Measurements from ENCODE around the gene COPG2.
A peak's percentile ranks its signal among the peaks of the same experiment; 100 is the strongest.
"Not testable (repeated sequence)": the region's sequence is repeated elsewhere in the genome, so short reads cannot be mapped to it uniquely, and the experiment has no call there.

Gene COPG2

GRCh38 chr7:130701650-130702049 lies 33.1 kb upstream of the COPG2 start:
- H3K4me3 ChIP-seq (ENCODE audit: low read depth, low read length) = no peak overlapping the region

GRCh38 chr7:130700760-130701159 lies 32.2 kb upstream of the COPG2 start:
- TF ChIP-seq, protein P1, sequence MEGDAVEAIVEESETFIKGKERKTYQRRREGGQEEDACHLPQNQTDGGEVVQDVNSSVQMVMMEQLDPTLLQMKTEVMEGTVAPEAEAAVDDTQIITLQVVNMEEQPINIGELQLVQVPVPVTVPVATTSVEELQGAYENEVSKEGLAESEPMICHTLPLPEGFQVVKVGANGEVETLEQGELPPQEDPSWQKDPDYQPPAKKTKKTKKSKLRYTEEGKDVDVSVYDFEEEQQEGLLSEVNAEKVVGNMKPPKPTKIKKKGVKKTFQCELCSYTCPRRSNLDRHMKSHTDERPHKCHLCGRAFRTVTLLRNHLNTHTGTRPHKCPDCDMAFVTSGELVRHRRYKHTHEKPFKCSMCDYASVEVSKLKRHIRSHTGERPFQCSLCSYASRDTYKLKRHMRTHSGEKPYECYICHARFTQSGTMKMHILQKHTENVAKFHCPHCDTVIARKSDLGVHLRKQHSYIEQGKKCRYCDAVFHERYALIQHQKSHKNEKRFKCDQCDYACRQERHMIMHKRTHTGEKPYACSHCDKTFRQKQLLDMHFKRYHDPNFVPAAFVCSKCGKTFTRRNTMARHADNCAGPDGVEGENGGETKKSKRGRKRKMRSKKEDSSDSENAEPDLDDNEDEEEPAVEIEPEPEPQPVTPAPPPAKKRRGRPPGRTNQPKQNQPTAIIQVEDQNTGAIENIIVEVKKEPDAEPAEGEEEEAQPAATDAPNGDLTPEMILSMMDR (IDR thresholded peaks at IDR 0.05; ENCODE audit: low read depth, low read length) = no peak
- no peak overlapping the region for H3K4me3 ChIP-seq (ENCODE audit: low read depth, low read length)
- H3K27me3 ChIP-seq (ENCODE audit: insufficient read depth, low read depth, severe bottlenecking) = no peaks in the 10 kb centered on the region
- no peak for DNase-seq
- H3K27ac ChIP-seq = no peak overlapping the region
- H3K9me3 ChIP-seq (ENCODE audit: severe bottlenecking) = no peaks in the 10 kb centered on the region
- H3K36me3 ChIP-seq = no peaks in the 10 kb centered on the region

More at GRCh38 chr7:130701650-130702049, 33.1 kb upstream of the COPG2 start:
- no peaks in the 10 kb centered on the region for H3K9me3 ChIP-seq (ENCODE audit: severe bottlenecking)
- H3K36me3 ChIP-seq = no peaks in the 10 kb centered on the region
- no peaks in the 10 kb centered on the region for H3K27me3 ChIP-seq (ENCODE audit: insufficient read depth, low read depth, severe bottlenecking)
- TF ChIP-seq, protein P1 (IDR thresholded peaks at IDR 0.05; ENCODE audit: low read depth, low read length) = no peak
- H3K27ac ChIP-seq = no peak overlapping the region
- DNase-seq = no peak

DNA sequence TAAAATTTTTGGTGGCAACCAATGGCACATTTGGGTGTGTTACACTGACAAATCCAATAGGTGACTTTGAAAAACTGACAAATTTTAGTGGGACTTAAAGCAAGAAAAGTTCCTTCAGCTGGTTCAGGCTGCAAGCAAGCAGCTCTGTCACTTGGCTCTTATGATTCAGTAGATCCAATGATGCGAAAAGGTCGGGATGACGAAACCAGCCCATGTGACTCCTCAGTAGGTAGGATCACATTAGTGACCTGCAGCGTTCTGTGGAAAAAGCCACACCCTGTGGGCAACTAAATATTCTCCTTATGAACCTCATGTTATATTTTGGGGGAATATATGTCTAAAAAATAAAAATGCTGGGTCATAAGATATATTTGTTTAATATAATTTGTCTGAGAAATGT lies 31.1 kb upstream of the COPG2 start:
- TF ChIP-seq, protein P1 (IDR thresholded peaks at IDR 0.05; ENCODE audit: low read depth, low read length) = no peak
- H3K4me3 ChIP-seq (ENCODE audit: low read depth, low read length) = no peak overlapping the region

GRCh38 chr7:130697820-130698219 lies 29.3 kb upstream of the COPG2 start:
- Histone ChIP-seq H3K9me3 (ENCODE audit: severe bottlenecking) (no peaks in the 10 kb centered on the region), H3K27ac (no peak overlapping the region), H3K4me3 (ENCODE audit: low read depth, low read length) (no peak overlapping the region), H3K27me3 (ENCODE audit: insufficient read depth, low read depth, severe bottlenecking) (no peaks in the 10 kb centered on the region), H3K36me3 (no peaks in the 10 kb centered on the region)
- no peak for DNase-seq
- TF ChIP-seq, protein P1 (IDR thresholded peaks at IDR 0.05; ENCODE audit: low read depth, low read length) = no peak

More for the DNA sequence above, 31.1 kb upstream of the COPG2 start:
- Histone ChIP-seq H3K36me3 (no peaks in the 10 kb centered on the region), H3K9me3 (ENCODE audit: severe bottlenecking) (no peaks in the 10 kb centered on the region), H3K27ac (no peak overlapping the region), H3K27me3 (ENCODE audit: insufficient read depth, low read depth, severe bottlenecking) (no peaks in the 10 kb centered on the region)
- DNase-seq = no peak

- Histone ChIP-seq H3K9me3 (ENCODE audit: severe bottlenecking) (no peaks in the 10 kb centered on the region), H3K4me3 (ENCODE audit: low read depth, low read length) (no peak overlapping the region), H3K27ac (no peak overlapping the region), H3K36me3 (no peaks in the 10 kb centered on the region), H3K27me3 (ENCODE audit: insufficient read depth, low read depth, severe bottlenecking) (no peaks in the 10 kb centered on the region)
- no peak for DNase-seq
- TF ChIP-seq, protein P1 (IDR thresholded peaks at IDR 0.05; ENCODE audit: low read depth, low read length) = peak; percentile 37; the same call in 1 of the 2 replicates
These were observed 27.3 kb upstream of the COPG2 start for GRCh38 chr7:130695840-130696239.

- H3K9me3 ChIP-seq (ENCODE audit: severe bottlenecking); H3K27me3 ChIP-seq (ENCODE audit: insufficient read depth, low read depth, severe bottlenecking); DNase-seq; H3K27ac ChIP-seq; H3K4me3 ChIP-seq (ENCODE audit: low read depth, low read length); H3K36me3 ChIP-seq: not testable (repeated sequence)
These were observed 23.8 kb upstream of the COPG2 start for GRCh38 chr7:130692396-130692795.
